Measurements from ENCODE around the gene RTEL1. TPM values are rescaled to one million over a fixed set of nuclear protein-coding genes. Genes with fewer than 3 reads are reported as not detected.

The RTEL1 gene
- total and polyA plus RNA-seq, 9 donors: 8.4 to 13.3 (median 10.7) TPM

DNA sequence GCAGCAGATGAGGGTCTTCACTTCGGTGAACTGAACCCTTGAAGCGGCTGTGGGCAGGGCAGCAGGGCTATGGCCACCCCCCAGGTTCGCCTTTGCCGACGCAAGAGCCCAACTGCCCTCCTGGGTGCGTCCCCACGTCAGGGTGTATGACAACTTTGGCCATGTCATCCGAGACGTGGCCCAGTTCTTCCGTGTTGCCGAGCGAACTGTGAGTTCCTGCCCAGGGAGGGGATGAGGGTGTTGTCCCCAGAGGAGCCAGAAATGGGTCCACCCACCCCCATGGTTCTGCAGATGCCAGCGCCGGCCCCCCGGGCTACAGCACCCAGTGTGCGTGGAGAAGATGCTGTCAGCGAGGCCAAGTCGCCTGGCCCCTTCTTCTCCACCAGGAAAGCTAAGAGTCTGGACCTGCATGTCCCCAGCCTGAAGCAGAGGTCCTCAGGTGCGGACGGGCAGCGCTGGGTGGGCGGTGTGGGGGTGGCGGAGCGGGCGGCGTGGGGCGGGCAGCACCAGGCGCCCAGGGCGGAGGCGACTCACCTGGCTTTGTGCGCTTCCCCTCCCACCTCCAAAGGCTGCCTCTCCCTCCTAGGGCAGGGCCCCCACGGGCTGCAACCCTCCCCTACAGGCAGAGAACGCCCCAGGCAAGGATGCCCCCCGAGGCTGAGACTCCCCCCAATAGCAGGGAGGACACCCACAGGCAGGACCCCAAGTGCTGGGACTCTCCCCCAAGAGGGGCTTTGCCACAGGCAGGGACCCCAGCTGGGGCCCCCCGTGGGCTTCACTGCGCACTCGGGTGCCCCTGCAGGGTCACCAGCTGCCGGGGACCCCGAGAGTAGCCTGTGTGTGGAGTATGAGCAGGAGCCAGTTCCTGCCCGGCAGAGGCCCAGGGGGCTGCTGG lies 32.1 kb downstream of the RTEL1 start:
- Histone ChIP-seq H3K4me3 (ENCODE audit: low read length) (no peak overlapping the region), H3K9me3 (replicated peaks; ENCODE audit: control insufficient read depth, low read depth, low read length) (no peaks in the 10 kb centered on the region), H3K27ac (ENCODE audit: low read length) (no peak overlapping the region), H3K4me1 (ENCODE audit: control insufficient read depth, insufficient read depth, low read length) (peaks cover 26% of the 10 kb centered on the region), H3K27me3 (ENCODE audit: control insufficient read depth, insufficient read depth, low read length) (no peaks in the 10 kb centered on the region), H3K36me3 (ENCODE audit: control insufficient read depth, insufficient read depth, low read length) (peaks cover 25% of the 10 kb centered on the region)
- DNase-seq: no peak
- 84% methylated on average over 21 of the region's 40 CpGs for WGBS (ENCODE audit: insufficient coverage)

- H3K27ac ChIP-seq (ENCODE audit: low read length): no peak overlapping the region
- peaks cover 30% of the 10 kb centered on the region for H3K36me3 ChIP-seq (ENCODE audit: control insufficient read depth, insufficient read depth, low read length)
- no peaks in the 10 kb centered on the region for H3K27me3 ChIP-seq (ENCODE audit: control insufficient read depth, insufficient read depth, low read length)
- DNase-seq: peak; percentile 25
- no peaks in the 10 kb centered on the region for H3K9me3 ChIP-seq (replicated peaks; ENCODE audit: control insufficient read depth, low read depth, low read length)
- no peak overlapping the region for H3K4me3 ChIP-seq (ENCODE audit: low read length)
- 74% methylated on average over 18 of the region's 24 CpGs for WGBS (ENCODE audit: insufficient coverage)
- H3K4me1 ChIP-seq (ENCODE audit: control insufficient read depth, insufficient read depth, low read length): peaks cover 26% of the 10 kb centered on the region
Observed at GRCh38 chr20:63690898-63691710, 33.0 kb downstream of the RTEL1 start.

DNA sequence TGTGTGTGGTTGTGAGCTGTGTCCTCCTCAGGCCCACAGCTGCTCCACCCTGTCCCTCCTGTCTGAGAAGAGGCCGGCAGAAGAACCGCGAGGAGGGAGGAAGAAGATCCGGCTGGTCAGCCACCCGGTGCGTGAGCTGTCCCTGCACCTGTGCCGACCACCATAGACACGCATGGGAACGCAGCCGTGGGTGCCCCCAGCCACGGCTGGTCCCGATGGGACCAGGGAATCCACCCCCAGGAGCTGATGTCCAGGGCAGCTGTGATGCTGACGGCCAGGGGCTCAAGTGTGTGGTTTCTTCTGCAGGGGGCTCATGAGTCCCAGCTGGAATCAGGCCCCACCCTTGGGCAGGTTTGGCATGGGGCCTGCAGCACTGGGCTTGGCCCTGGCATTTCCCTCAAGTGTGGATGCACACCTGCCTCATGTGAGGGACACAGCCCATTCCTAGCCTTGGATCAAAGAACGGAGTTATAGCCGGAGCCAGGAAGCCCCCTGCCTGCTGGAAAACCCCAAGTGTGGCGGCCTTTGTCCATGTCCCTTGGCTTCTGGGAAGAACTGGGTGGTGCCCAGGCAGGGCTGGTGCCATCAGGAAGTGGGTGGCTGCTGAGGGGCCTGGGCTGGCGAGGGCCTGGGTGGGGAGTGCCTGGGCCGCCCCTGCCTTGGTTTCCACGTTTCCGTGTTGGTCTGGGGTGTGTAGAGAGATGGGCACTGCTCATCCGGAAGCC lies 33.8 kb downstream of the RTEL1 start:
- DNase-seq: peak; percentile 30
- no peaks in the 10 kb centered on the region for H3K27me3 ChIP-seq (ENCODE audit: control insufficient read depth, insufficient read depth, low read length)
- no peak overlapping the region for H3K4me3 ChIP-seq (ENCODE audit: low read length)
- H3K36me3 ChIP-seq (ENCODE audit: control insufficient read depth, insufficient read depth, low read length): peaks cover 30% of the 10 kb centered on the region
- no peak overlapping the region for H3K27ac ChIP-seq (ENCODE audit: low read length)
- H3K4me1 ChIP-seq (ENCODE audit: control insufficient read depth, insufficient read depth, low read length): peaks cover 26% of the 10 kb centered on the region
- WGBS (ENCODE audit: insufficient coverage): 75% methylated on average over 21 of the region's 21 CpGs
- no peaks in the 10 kb centered on the region for H3K9me3 ChIP-seq (replicated peaks; ENCODE audit: control insufficient read depth, low read depth, low read length)

DNA sequence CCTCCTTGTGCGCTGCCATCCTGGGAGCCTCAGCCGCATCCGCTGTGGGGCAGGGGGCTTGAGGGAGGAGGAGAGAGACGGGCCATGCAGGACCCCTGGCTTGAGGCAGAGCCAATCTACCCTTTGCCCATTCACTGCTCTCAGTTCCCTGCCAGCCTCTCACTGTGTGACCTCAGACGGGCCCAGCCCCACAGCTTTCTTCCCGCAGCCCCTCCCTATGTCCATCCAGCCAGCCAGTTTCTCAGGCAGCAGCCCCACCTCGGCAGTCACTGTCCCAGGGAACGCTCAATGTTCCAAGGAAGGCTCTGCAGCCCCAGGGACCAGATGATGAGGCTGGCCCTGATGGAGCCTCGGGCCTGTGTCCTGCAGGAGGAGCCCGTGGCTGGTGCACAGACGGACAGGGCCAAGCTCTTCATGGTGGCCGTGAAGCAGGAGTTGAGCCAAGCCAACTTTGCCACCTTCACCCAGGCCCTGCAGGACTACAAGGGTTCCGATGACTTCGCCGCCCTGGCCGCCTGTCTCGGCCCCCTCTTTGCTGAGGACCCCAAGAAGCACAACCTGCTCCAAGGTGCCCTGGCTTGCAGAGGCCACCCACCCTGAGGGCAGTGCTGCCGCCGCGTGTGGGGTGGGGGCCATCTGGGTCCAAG lies 34.4 kb downstream of the RTEL1 start:
- Histone ChIP-seq H3K4me1 (ENCODE audit: control insufficient read depth, insufficient read depth, low read length) (peaks cover 26% of the 10 kb centered on the region), H3K36me3 (ENCODE audit: control insufficient read depth, insufficient read depth, low read length) (peaks cover 30% of the 10 kb centered on the region), H3K27me3 (ENCODE audit: control insufficient read depth, insufficient read depth, low read length) (no peaks in the 10 kb centered on the region), H3K9me3 (replicated peaks; ENCODE audit: control insufficient read depth, low read depth, low read length) (no peaks in the 10 kb centered on the region), H3K4me3 (ENCODE audit: low read length) (no peak overlapping the region), H3K27ac (ENCODE audit: low read length) (no peak overlapping the region)
- 71% methylated on average over 17 of the region's 20 CpGs for WGBS (ENCODE audit: insufficient coverage)
- no peak for DNase-seq

DNA sequence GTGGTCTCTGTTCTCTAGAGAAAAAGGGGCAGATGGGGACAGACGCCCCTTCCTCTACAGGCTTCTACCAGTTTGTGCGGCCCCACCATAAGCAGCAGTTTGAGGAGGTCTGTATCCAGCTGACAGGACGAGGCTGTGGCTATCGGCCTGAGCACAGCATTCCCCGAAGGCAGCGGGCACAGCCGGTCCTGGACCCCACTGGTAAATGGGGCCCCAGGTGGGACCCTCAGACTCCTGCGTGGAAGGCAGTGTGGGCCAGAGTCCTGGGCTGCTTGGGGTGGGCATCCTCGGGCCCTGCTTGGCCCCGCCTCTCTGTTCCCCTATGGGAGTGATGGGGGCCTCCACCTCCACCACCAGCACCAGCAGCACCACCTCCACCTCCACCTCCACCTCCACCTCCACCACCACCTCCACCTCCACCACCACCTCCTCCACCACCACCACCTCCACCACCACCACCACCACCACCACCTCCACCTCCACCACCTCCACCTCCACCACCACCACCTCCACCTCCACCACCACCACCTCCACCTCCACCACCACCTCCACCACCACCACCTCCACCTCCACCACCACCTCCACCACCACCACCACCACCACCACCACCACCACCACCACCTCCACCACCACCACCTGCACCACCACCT lies 35.1 kb downstream of the RTEL1 start:
- Histone ChIP-seq H3K27ac (ENCODE audit: low read length) (no peak overlapping the region), H3K27me3 (ENCODE audit: control insufficient read depth, insufficient read depth, low read length) (no peaks in the 10 kb centered on the region), H3K9me3 (replicated peaks; ENCODE audit: control insufficient read depth, low read depth, low read length) (no peaks in the 10 kb centered on the region), H3K4me1 (ENCODE audit: control insufficient read depth, insufficient read depth, low read length) (peaks cover 26% of the 10 kb centered on the region), H3K4me3 (ENCODE audit: low read length) (no peak overlapping the region), H3K36me3 (ENCODE audit: control insufficient read depth, insufficient read depth, low read length) (peaks cover 30% of the 10 kb centered on the region)
- no peak for DNase-seq
- 87% methylated on average over 8 of the region's 10 CpGs for WGBS (ENCODE audit: insufficient coverage)

DNA sequence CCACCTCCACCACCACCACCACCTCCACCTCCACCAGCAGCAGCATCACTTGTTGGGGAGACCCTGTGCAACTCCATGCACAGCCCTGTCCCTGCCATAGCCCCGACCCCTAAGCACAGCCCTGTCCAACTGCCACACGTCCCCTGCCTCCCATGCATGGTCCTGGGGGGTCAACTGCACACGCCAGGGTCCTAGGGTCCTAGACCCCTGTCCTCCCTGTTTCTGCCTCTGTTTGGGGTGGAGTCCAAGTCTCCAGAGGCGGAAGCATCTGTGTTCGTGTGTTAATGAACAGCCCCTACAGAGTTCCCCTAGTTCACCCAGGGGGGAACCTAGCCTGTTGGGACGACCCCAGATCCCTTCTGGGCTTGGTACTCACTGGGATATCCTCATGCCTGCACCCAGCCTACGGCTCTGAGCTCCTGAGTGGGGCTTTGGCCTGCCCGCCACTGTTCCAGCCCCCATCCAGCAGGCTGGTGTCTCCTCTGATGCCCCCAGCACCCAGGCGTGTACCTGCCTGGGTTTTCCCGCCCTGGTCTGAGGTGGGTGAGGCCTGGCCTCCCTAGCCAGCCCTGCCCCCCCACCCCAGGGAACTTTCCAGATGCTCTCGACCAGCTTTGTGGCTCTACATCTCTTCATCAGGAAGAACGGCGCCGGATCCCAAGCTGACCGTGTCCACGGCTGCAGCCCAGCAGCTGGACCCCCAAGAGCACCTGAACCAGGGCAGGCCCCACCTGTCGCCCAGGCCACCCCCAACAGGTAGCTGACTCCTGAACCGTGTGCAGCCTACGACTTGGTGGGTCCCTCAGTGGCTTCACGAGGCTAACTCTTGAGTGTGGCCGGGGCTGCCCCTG lies 35.8 kb downstream of the RTEL1 start:
- 90% methylated on average over 17 of the region's 21 CpGs for WGBS (ENCODE audit: insufficient coverage)
- Histone ChIP-seq H3K4me1 (ENCODE audit: control insufficient read depth, insufficient read depth, low read length) (peaks cover 33% of the 10 kb centered on the region), H3K4me3 (ENCODE audit: low read length) (no peak overlapping the region), H3K27me3 (ENCODE audit: control insufficient read depth, insufficient read depth, low read length) (no peaks in the 10 kb centered on the region), H3K36me3 (ENCODE audit: control insufficient read depth, insufficient read depth, low read length) (peaks cover 30% of the 10 kb centered on the region), H3K27ac (ENCODE audit: low read length) (no peak overlapping the region), H3K9me3 (replicated peaks; ENCODE audit: control insufficient read depth, low read depth, low read length) (no peaks in the 10 kb centered on the region)
- DNase-seq: no peak

DNA sequence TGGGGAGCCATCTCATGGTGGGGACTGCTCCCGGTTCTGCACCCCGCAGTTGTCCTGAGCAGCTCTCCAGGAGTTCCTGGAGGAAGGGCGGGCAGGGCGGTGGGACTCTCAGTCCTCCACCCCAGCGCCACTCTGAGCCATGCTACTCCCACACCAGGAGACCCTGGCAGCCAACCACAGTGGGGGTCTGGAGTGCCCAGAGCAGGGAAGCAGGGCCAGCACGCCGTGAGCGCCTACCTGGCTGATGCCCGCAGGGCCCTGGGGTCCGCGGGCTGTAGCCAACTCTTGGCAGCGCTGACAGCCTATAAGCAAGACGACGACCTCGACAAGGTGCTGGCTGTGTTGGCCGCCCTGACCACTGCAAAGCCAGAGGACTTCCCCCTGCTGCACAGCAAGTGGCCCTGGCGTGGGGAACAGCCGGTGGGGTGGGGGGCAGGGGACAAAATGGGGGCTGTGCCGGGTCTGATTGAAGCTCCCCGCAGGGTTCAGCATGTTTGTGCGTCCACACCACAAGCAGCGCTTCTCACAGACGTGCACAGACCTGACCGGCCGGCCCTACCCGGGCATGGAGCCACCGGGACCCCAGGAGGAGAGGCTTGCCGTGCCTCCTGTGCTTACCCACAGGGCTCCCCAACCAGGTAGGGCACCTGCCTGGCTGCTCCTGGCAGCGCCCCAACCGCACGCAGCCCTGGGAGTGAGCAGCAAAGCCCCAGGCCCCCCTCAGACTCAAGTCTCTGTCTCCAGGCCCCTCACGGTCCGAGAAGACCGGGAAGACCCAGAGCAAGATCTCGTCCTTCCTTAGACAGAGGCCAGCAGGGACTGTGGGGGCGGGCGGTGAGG lies 36.7 kb downstream of the RTEL1 start:
- H3K4me1 ChIP-seq (ENCODE audit: control insufficient read depth, insufficient read depth, low read length): peaks cover 41% of the 10 kb centered on the region
- no peak for DNase-seq
- no peaks in the 10 kb centered on the region for H3K9me3 ChIP-seq (replicated peaks; ENCODE audit: control insufficient read depth, low read depth, low read length)
- no peaks in the 10 kb centered on the region for H3K27me3 ChIP-seq (ENCODE audit: control insufficient read depth, insufficient read depth, low read length)
- H3K4me3 ChIP-seq (ENCODE audit: low read length): no peak overlapping the region
- H3K27ac ChIP-seq (ENCODE audit: low read length): no peak overlapping the region
- WGBS (ENCODE audit: insufficient coverage): 83% methylated on average over 32 of the region's 37 CpGs
- H3K36me3 ChIP-seq (ENCODE audit: control insufficient read depth, insufficient read depth, low read length): peaks cover 30% of the 10 kb centered on the region

DNA sequence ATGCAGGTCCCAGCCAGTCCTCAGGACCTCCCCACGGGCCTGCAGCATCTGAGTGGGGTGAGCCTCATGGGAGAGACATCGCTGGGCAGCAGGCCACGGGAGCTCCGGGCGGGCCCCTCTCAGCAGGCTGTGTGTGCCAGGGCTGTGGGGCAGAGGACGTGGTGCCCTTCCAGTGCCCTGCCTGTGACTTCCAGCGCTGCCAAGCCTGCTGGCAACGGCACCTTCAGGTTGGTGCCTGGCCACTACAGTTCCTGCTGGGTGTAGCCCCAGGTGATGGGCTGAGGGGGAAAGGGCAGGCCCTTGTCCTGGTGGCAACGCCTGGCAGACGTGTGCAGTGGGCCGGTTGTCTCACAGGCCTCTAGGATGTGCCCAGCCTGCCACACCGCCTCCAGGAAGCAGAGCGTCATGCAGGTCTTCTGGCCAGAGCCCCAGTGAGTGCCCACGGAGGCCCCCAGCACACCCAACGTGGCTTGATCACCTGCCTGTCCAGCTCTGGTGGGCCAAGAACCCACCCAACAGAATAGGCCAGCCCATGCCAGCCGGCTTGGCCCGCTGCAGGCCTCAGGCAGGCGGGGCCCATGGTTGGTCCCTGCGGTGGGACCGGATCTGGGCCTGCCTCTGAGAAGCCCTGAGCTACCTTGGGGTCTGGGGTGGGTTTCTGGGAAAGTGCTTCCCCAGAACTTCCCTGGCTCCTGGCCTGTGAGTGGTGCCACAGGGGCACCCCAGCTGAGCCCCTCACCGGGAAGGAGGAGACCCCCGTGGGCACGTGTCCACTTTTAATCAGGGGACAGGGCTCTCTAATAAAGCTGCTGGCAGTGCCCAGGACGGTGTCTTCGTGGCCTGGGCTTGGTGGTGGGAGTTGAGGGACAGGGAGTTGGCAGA lies 37.6 kb downstream of the RTEL1 start:
- WGBS (ENCODE audit: insufficient coverage): 74% methylated on average over 20 of the region's 25 CpGs
- Histone ChIP-seq H3K27me3 (ENCODE audit: control insufficient read depth, insufficient read depth, low read length) (no peaks in the 10 kb centered on the region), H3K27ac (ENCODE audit: low read length) (no peak overlapping the region), H3K4me1 (ENCODE audit: control insufficient read depth, insufficient read depth, low read length) (peaks cover 46% of the 10 kb centered on the region), H3K36me3 (ENCODE audit: control insufficient read depth, insufficient read depth, low read length) (peaks cover 29% of the 10 kb centered on the region), H3K4me3 (ENCODE audit: low read length) (no peak overlapping the region), H3K9me3 (replicated peaks; ENCODE audit: control insufficient read depth, low read depth, low read length) (no peaks in the 10 kb centered on the region)
- DNase-seq: no peak
